Fibroblast of upper back skin (primary cell): ENCODE measurements around the gene ZNF777.
"Not testable (repeated sequence)": the region's sequence is repeated elsewhere in the genome, so short reads cannot be mapped to it uniquely, and the experiment has no call there.

Experiments used
- DNase-seq: peaks from one replicate; pipeline ENCODE4 v3.0.0-alpha.2; 2013

Gene ZNF777

DNA sequence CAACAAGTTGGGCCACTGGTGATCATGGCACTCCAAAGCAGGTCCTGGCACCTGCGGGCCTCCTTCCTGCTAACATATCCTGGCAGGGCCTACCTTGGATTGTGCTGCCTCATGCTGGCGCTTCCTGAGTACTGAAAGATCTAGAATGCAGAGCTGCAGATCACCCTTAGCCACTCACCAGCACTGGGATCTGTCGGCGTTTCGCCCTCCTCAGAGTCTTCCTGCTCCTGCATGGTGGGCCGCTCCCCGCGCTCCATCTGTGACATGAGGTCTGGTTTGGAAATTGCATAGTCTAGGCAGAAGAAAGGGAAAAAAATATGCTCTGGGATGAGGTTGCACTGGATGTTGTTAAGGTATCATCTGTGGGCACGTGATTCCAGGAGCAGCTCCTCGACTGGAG is 10.0 kb downstream of the ZNF777 start:
- DNase-seq: no peak

DNA sequence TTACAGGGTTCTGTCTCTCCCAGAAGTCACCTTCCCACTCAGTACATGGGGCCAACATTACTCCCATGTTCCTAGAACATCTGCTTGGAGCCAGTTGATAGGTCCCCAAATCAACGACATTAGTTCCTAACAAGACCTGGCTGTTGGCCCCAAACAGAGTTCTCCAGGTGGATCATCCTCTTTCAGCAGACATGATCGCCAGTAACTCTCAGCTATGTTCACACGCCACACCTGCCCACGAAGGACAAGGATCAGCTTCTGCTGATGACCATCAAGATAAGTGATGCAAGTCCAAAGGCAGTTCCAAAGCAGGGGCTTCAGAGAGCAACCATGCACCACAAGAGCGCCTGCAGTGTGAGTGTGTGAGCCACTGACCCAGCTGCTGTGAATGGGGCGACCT is 11.0 kb downstream of the ZNF777 start:
- no peak for DNase-seq

DNA sequence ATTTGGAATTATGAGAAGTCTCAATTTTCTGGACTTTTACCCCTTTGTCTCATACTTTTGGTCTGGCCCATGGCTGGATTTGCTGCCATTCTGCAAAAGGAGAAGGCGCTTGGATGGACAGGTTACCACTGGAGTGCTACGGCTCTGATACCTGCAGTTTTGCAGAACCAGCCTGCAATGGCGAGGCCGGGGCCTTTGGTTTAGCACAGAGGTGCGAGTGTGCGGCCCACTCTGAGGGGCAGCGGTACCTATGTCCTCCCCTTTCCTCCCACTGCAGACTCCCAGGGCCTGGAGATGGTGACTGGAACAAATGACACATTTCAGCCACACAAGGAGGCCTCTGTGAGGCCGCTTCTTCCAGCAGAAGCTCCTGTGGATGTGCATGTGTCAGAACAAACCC is 11.9 kb downstream of the ZNF777 start:
- no peak for DNase-seq

DNA sequence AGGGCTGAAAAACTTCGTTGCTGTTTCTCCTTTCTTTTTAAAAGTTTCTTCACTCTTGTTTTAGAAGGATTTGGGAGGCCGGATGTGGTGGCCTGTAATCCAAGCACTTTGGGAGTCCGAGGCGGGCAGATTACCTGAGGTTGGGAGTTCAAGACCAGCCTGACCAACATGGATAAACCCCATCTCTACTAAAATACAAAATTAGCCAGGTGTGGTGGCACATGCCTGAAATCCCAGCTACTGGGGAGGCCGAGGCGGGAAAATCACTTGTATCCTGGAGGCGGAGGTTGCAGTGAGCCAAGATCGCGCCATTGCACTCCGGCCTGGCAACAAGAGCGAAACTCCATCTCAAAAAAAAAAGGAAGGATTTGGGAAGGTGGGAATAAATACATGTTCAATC is 14.8 kb downstream of the ZNF777 start:
- not testable (repeated sequence) for DNase-seq

DNA sequence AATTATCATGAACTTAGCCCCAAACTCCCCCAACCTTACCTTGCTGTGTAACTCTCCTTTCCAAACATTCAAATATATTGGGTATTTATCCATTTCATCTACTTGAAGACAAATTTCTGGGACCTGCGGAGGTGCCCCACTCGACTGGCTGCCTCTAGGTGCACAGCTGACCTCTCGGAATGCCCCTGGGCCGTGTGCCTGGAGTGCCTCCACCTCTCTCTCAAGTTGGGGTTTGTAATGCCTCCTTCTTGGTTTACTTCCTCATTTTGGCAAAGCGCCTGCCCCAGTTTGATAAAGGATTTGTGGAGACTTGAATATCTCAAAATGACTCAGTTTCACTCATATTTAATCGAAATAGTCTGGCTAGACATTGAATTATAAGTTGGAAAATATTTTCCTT is 16.6 kb downstream of the ZNF777 start:
- no peak for DNase-seq

DNA sequence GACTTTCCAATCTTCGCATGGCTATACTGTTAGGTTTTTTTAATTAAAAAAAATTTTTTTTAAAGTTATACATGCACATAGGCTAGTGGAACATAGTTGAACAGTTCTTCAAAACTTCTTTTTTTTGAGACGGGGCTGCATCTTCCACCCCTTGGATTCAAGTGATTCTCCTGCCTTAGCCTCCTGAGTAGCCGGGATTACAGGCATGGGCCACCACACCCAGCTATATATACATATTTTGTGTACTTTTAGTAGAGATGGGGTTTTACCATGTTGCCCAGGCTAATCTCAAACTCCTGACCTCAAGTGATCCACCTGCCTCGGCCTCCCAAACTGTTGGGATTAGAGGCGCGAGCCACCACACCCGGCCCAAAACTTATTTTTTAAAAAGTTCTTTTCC is 17.3 kb downstream of the ZNF777 start:
- no peak for DNase-seq

DNA sequence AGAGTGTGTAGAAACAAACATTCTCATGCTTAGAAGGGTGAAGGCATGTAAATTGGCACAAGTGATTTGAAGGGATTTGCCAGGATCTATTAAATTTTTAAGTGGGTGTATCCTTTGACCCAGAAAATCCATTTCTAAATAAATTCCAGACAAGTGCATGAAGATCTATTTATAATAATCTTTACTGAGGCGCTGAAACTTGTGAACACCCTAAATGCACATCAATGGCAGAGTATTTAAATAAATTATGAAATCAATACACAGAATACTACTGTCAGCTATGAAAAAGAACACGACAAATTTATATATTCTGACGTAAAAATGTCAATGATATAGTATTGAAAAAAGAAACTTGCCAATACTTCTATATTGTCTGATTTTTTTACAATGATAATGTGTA is 17.9 kb downstream of the ZNF777 start:
- DNase-seq: no peak

DNA sequence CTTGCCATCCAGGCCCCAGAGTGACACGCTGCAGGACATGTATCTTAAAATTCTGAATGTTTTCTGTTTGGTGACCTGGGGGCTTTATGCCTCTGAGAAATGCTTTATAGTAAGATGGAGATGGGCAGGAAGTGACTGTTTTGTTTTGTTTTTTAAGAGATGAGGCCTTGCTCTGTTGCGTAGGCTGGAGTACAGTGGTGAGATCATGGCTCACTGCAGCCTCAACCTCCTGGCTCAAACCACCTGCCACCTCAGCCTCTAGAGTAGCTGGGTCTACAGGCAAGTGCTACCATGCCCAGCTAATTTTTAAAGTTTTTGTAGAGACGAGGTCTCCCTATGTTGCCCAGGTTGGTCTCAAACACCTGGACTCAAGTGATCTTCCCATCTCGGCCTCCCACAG is 20.6 kb downstream of the ZNF777 start:
- DNase-seq: no peak

DNA sequence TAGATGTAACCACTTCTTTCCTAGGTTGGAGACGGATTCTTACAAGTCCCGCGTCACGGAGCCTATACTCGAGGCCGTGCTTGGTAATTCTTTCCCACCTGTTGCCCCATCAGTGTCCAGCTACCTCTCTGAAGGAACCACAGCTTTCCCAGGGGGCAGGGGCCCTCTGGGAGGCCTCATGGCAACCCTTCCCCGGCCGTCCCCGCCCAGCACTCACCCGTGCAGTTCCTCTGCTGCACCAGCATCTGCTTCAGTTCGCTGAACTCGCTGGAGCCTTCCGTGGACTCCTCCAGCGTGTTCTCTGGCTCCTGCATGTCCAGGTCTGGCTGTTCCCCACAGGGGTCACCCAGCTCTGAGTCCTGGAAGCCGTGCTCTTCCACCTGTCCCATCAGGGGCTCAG is 24.5 kb downstream of the ZNF777 start:
- no peak for DNase-seq

DNA sequence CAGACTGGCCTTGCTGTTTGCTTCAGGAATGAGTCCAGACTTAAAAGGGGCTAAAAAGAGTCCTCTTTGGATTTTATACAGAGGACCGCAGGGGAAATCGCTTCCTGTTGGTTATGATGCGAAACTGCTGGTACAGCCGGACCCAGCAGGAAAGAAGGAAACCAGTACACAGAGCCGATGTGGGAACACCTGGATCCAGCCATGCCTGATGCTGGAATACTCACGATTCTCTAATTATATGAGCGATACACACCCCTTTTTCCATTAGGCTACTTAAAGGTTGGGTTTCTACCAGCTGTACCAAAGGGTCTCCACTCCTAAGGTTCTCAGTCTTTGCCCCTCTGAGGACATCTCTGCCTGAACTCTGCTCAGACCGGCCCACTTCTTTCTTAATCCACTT is 27.7 kb downstream of the ZNF777 start:
- DNase-seq: no peak

DNA sequence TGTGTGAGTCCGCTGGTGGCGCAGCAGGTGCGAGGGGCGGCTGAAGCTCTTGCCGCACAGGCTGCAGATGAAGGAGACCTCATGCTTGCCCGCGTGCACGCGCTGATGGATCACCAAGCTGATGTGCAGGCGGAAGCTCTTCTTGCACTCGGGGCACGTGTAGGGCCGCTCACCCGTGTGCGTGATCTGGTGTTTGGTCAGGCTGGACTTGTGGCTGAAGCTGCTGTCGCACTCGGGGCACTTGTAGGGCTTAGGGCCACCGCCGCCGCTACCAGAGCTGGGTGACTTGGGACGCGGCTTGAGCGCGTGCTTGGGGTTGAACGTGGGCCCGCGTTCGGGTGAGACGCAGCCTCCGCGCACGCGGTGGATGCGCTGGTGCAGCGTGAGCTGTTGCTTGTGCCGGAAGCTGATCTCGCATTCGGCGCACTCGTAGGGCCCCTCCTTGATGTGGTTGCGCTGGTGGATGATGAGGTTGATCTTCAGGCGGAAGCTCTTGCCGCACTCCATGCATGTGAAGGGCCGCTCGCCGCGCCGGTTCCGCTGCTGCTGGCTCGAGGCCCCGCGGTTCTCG is 28.7 kb downstream of the ZNF777 start:
- DNase-seq: no peak

DNA sequence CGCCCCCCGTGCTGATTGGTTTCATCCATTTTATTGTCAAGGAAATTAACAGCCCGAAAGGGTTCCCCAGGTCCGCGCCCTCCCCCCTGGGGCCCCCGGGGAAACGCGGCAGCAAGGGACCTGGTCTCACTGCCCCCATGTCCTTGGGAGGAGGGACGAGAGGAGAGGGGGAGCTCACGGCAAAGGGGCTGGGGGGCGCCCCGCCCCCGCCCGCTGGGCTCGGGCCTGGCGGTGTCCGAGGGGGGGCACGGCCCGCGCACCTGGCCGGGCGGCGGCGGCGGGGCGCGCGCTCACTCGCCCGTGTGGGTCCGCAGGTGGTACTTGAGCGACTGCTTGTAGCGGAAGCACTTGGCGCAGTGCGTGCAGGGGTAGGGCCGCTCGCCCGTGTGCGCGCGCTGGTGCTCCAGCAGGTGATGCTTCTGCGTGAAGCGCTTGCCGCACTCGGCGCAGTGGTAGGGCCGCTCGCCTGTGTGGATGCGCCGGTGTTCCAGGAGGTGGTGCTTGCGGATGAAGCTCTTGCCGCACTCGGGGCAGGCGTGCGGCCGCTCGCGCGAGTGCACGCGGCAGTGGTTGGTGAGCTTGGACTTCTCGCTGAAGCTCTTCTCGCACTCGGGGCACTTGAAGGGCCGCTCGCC is 29.3 kb downstream of the ZNF777 start:
- no peak for DNase-seq

DNA sequence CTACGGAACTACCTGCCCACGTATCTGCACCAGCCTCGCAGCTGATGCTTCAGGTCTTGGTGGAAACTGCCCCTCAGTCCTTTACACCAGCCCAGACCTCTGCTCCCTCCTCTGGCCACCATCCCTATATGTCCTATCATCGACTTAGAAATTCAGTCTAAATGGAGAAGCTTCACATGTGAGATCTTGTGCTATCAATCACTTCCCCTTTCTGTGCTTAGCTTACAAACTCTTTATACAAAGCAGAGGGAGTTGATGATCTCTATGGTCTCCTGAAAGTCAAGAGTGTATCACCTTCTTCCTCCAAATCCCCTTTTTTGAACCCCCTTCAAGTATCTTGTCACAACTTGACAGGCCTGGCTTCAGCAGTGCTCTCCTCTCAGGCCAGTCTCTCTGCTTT is 30.7 kb downstream of the ZNF777 start:
- DNase-seq: no peak

DNA sequence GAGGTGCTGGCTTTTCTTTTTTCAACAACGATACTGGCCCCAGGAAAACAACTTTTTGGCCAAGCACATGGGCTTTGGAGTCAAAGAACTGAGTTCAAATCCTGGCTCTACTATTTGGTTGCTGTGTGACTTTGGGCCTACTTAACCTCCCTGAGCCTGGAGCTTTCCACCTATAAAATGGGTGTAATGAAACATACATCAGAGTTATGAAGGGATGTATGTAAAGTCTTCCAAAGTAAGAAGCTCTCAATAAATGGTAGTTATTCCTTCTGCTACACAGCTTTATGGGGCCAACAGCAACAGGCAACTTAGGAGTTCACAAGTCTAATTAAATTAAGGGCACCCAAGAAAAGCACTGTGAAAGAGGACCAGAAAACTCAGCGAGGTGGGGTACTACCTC is 33.0 kb downstream of the ZNF777 start:
- DNase-seq: no peak

DNA sequence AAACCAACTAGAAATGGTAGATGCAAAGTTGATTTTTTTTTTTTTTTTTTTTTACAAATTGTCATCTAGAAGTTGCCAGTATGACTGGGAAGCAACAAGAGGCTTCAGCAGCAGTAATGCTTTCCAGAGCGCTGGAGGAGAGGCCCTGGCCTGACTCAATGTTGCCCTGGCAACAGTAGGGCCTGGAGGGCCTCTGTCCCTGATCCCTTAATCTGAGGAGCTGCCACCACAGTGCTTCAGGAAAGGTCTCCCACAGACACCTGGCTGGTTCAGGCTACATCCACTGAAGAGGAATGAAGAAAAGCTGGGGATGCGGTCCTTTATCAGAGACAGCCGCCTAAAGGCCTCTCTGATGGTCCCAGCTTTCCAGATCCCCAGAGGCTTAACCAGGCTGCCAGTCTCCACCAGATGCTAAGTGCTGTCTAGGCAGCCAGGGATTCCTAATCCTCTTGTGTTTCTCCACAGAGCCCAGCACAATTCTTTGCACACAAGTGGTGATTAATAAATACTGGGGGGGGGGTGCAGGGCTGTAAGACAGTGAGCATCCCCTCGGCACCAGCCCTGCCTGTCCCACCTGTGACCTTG is 33.7 kb downstream of the ZNF777 start:
- DNase-seq: no peak

DNA sequence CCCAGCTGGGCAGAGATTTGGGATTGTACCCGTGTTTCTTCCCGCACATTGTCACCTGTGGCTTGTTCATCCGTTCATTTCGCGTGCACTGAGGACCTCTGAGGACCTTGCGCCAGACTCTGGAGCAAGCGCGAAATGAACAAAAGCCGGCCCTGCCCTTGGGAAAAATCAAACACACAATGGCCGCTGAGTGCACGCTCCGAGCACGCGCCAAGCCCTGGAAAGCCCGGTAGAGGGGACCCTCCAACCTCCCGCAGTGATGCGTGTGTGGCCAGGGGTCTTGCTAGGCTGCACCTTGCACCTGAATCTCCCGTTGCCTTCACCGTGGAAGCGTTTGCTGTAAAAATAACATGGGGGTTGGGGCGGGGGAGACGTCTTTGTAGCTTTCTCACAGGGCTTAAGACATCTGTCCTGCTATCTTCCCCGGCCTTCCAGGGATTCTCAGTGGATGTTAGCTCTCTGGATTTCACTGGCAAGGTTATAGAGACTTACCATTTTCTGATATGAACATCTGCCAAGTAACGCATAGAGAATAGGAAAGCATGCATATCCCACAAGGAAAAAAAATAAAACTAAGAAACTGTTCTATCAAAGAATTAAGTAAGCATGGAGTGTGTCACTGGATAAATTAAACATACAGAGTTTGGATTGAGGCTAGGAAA is 37.3 kb downstream of the ZNF777 start:
- DNase-seq: no peak

DNA sequence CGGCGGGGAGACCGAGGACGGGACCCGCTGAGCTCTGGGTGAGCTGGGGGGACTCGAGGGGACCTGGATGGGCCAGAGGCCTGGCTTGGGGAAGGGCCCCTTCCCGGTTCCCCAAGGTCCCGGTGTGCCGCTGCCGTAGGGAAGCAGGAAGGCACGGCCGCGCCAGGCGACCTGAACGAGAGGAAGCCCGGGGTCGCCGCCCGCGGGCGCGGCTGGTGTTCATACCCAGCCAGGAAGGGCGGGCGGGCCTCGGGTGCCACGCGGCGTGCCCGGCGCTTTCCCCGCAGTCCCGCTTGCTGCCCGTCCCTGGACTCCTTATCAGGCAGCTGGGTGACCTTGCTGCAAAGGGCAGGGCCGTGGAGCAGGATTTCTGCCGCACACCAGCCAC is 38.0 kb downstream of the ZNF777 start:
- DNase-seq: no peak

DNA sequence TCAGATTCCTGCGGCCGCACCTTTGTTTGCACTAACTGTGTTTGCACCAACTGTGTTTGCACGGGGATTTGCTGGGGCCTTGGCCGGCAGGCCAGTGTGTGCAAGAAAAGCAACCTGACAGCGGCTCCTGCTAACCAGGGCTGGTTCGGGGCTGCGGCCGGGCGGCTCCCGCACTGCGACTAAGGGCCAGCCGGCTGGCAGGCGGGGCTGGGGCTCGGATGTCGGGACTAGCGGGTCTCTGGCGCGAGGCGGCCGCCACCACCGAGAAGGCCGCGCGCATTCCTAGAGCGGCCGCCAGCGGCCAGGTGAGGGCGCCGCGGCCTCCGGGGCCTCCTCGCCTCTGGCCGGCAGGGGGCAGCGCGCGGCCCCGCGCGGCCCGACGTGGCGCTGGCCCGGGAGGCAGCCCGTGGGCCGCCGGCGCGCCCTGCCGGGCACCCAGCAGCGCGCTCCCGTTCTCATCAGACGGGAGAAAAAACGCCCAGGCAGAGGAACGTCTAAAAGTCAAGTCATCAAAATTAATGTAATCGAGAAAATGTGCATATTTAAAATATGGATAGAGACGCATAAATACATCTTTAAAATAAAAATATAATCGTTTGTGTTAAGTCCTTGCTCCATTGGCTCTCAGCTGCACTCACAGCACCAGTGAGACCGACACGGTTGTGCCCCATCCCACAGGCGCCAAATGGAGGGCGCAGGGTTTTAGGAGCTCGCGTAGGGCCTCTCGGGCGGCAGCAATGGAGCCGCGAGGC is 38.5 kb downstream of the ZNF777 start:
- peak; percentile 52 for DNase-seq

DNA sequence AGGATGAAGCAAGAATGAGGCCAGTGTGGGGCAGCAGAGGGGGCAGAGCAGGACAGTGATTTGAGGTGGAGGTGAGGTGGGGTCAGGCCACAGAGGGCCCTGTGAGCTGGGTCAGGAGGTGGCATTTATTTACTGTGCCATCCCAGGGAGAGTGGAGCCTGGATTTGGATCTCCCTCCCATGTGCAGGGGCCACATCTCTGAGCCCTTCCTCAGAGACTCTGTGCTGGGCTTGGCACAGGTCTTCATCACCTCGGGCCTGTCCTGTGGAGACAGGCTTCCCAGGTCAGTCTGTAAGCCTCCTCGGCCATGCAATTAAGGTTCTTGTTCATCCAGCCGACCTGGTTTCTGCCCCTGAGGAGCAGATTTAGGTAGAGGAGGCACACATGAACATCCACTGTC is 40.9 kb downstream of the ZNF777 start:
- no peak for DNase-seq

DNA sequence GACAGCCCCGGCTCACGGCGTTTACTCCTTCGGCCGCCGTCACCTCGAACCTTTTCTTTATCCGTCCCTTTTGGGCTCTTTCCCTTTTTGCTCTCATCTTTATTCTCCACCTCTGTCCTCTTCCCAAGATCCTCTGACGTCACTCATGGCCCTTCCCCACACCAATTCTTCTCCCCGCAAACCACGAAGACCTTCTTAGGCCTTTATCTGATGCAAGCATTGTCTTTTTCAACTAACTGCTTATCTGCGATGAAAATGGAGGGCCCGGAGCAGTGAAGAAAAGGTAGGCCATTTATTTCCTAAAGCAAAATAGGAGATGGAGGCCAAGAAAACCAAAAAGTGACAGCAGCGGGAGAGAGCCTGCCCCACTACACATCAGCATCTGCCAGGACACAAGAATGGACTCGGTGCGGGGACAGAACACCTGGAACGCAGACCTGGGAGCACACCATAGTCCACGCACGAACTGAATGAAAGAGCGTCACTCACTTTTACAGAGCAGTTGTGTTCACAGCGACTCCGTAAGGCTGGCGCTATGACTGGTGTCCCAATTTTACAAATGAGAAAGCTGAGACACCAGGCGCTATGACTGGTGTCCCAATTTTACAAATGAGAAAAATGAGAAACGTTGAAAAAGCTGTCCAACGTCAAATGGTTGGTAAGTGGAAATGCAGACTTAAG is 45.3 kb downstream of the ZNF777 start:
- DNase-seq: peak; percentile 19

DNA sequence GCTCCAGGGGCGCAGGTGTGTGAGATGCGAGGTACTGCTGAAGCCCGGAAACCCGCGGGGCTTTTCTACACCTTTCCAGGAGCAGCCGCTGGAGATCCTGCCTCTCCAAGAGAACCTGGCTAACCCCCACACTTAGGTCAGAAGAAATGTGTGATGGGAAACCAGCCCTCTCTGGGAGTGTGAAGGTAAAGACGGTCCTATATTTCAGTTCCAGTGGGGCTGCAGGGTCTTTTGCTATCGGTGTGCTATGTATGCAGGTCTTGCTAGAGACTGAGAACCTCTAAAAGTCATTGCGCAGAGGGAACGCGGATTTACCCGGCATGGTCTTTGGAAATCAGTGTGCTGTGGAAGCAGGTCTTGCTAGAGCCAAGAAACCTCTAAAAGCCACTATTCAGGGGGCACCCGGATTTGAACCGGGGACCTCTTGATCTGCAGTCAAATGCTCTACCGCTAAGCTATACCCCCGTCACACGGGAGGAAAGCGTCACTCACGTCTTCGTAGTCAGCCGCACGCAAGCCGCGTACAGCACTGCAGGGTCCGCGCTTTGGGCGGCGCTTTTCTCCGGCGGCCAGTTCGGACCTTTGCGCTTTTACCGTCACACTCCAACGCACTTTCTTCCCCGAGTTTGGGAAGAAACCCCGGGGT is 46.0 kb downstream of the ZNF777 start:
- DNase-seq: peak; percentile 77

DNA sequence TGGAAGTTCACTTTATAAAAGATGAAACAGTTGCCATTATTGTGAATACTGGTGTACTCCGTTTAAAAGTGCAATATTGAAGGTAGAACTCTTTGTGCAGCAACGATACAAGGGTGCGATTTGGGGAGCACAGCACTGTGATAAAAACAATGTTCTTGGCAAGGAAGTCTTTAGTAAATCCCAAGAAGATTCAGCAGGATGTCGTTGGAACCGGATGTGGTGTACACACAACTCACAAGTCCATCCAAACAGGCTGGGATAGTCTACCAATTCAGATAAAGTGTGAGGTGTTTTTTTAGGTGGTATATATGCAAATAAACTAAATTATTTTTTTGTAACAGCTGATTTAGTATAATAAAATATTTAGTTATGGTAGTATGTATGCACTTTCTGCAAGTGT is 46.7 kb downstream of the ZNF777 start:
- no peak for DNase-seq

DNA sequence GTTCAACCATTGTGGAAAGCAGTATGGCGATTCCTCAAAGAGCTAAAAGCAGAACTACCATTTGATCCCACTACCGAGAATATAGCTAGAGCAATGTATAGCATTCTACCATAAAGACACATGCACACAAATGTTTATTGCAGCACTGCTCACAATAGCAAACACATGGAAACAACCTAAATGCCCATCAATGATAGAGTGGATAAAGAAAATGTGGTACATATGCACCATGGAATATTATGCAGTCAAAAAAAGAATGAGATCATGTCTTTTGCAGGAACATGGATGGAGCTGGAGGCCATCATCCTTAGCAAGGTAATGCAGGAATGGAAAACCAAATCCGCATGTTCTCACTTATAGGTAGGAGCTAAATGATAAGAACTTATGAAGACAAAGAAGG is 47.8 kb downstream of the ZNF777 start:
- not testable (repeated sequence) for DNase-seq
